Endothelial cell (in vitro differentiated cells): ENCODE data around the gene CHST13. TPM values are rescaled to one million over a fixed set of nuclear protein-coding genes. Genes with fewer than 3 reads are reported as not detected.

Source experiments
- DNase-seq: peaks from one replicate; pipeline ENCODE4 v3.0.0; 2021; ENCODE audit warnings: low spot score
- H3K27ac Mint-ChIP-seq: one replicate; pipeline ENCODE4 v1.8.0; 2021; ENCODE audit warnings: mixed read lengths, inconsistent platforms; ENCODE audit not compliant: unreplicated experiment
- H3K27me3 Mint-ChIP-seq: one replicate; pipeline ENCODE4 v1.8.0; 2021; ENCODE audit warnings: mild to moderate bottlenecking, moderate library complexity, mixed read lengths, inconsistent platforms; ENCODE audit not compliant: unreplicated experiment
- H3K36me3 Mint-ChIP-seq: one replicate; pipeline ENCODE4 v1.8.0; 2021; ENCODE audit warnings: mild to moderate bottlenecking, low read depth, mixed read lengths, inconsistent platforms; ENCODE audit not compliant: unreplicated experiment
- H3K4me1 Mint-ChIP-seq: one replicate; pipeline ENCODE4 v1.8.0; 2021; ENCODE audit warnings: mild to moderate bottlenecking, mixed read lengths, inconsistent platforms; ENCODE audit not compliant: unreplicated experiment
- H3K4me3 Mint-ChIP-seq: one replicate; pipeline ENCODE4 v1.8.0; 2021; ENCODE audit warnings: mild to moderate bottlenecking, mixed read lengths, inconsistent platforms; ENCODE audit not compliant: unreplicated experiment
- H3K9me3 Mint-ChIP-seq: one replicate; pipeline ENCODE4 v1.8.0; 2021; ENCODE audit warnings: mixed read lengths, inconsistent platforms; ENCODE audit not compliant: unreplicated experiment
- CTCF ChIP-seq: fragments of 200-600 bp; sonication (generic); IDR thresholded peaks from one replicate; pipeline ENCODE4 v1.5.0; 2021; ENCODE audit warnings: antibody characterized with exemption; ENCODE audit not compliant: unreplicated experiment
- total RNA-seq: library from RNA; stranded (reverse); fragmentation: NEBNext Ultra II Directional; extraction: Animal tissue kit (Norgen Biotek cat#: 25700); gene quantifications from one replicate; pipeline ENCODE4 v1.2.1, GENCODE V29; 2021; ENCODE audit not compliant: unreplicated experiment

Gene CHST13
- total RNA-seq, 1 donor from 2014 or later: not detected

GRCh38 chr3:126539558-126540250 lies 15.7 kb downstream of the CHST13 start:
- Mint-ChIP-seq H3K27me3 (peaks cover 8% of the 10 kb centered on the region), H3K27ac (no peak overlapping the region), H3K4me1 (no peaks in the 10 kb centered on the region), H3K9me3 (no peaks in the 10 kb centered on the region), H3K4me3 (no peak overlapping the region), H3K36me3 (peaks cover 6% of the 10 kb centered on the region)
- DNase-seq: no peak
- no peak for TF ChIP-seq CTCF

- peaks cover 5% of the 10 kb centered on the region for H3K27me3 Mint-ChIP-seq
- H3K4me1 Mint-ChIP-seq: no peaks in the 10 kb centered on the region
- no peaks in the 10 kb centered on the region for H3K9me3 Mint-ChIP-seq
- no peak for DNase-seq
- H3K27ac Mint-ChIP-seq: no peak overlapping the region
- TF ChIP-seq CTCF: no peak
- no peak overlapping the region for H3K4me3 Mint-ChIP-seq
- H3K36me3 Mint-ChIP-seq: peaks cover 6% of the 10 kb centered on the region
Observed at GRCh38 chr3:126540342-126540849, 16.4 kb downstream of the CHST13 start.

GRCh38 chr3:126540951-126541627 lies 17.1 kb downstream of the CHST13 start:
- TF ChIP-seq CTCF: no peak
- no peak for DNase-seq
- Mint-ChIP-seq H3K4me3 (no peak overlapping the region), H3K4me1 (no peaks in the 10 kb centered on the region), H3K27me3 (peaks cover 4% of the 10 kb centered on the region), H3K36me3 (peaks cover 6% of the 10 kb centered on the region), H3K27ac (no peak overlapping the region), H3K9me3 (no peaks in the 10 kb centered on the region)

- Mint-ChIP-seq H3K27ac (no peak overlapping the region), H3K9me3 (no peaks in the 10 kb centered on the region), H3K4me3 (no peak overlapping the region), H3K36me3 (peaks cover 3% of the 10 kb centered on the region), H3K4me1 (no peaks in the 10 kb centered on the region), H3K27me3 (peaks cover 4% of the 10 kb centered on the region)
- TF ChIP-seq CTCF: no peak
- DNase-seq: no peak
Observed at GRCh38 chr3:126541628-126542339, 17.8 kb downstream of the CHST13 start.
